Measurements from ENCODE around the gene HTR6.

Gene HTR6

GRCh38 chr1:19688041-19688842 lies 23.6 kb downstream of the HTR6 start:
- DNase-seq (ENCODE audit: low read depth) = no peak

DNA sequence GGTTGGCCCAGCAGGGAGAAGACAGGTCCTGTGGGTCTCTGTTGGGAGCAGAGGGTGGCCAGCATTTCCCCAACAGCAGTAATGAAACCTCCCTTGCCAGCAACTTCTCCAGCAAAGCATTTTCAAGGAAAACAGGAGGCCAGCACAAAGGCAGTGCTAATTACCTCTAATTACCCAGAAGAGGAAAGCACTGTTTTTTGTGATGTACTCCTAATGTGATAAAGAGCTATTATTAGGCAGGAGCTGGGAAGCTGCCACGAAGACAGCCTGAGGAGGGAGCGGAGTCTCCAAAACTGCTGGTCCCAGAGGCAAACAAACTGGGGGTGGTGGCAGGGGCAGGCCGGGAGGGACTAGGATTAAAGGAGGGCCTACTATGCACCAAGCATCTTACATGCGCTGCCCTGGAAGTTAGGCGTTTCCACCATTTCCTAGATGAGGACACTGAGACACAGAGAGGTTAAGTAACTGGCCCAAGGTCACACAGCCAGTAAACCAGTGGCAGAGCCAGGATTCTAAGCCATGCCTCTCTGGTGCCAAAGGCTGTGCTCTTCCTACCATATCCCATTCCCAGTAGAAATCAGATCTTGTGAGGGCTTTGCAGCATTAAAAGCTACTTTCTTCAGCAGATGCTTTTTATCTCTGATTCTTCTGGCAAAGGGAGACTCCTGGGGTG lies 24.5 kb downstream of the HTR6 start:
- no peak for DNase-seq (ENCODE audit: low read depth)

- no peak for DNase-seq (ENCODE audit: low read depth)
Measured at GRCh38 chr1:19689856-19690255, 25.2 kb downstream of the HTR6 start.

DNA sequence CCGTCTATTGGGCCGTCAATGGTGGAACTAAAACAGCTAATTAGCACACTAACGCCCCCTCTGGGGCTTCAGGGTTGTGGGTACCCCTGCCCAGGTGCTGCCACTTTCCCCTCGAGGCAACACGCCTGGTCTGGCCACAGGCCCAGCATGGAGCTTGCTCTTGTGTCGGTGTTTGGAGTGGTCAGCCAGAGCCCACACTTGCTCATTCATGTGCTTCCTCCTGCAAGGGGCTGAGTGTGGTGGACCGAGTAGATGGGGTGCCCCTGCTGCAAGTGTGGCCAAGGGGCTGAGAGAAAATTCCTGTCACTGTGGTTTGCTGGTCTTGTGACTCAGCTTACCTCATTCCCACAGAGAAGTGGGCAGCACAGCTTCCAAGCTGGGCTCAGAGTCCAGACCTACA lies 25.7 kb downstream of the HTR6 start:
- DNase-seq (ENCODE audit: low read depth) = no peak

GRCh38 chr1:19694298-19694697 lies 29.6 kb downstream of the HTR6 start:
- no peak for DNase-seq (ENCODE audit: low read depth)

- DNase-seq (ENCODE audit: low read depth) = no peak
Measured at GRCh38 chr1:19695772-19696171, 31.1 kb downstream of the HTR6 start.

- no peak for DNase-seq (ENCODE audit: low read depth)
Measured at GRCh38 chr1:19696820-19697219, 32.1 kb downstream of the HTR6 start.

DNA sequence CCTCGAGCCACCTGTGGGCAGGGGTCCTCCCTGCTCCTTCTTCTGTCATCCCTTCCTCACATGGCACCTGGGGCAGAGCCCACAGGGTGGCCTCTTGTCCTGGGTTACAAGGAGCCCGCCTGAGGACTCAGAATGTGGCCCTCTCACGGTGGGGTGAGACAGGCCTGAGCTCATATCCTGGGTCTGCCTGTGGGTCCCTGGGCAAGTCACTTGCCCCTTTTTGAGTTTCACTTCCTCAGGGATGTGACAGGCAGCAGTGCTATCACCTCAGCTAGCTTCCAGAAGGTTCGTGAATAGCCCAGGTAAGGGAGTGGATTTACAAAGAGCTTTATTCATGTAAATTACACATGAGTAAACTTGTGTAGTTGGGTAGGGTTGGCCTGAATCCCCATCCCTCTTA lies 33.5 kb downstream of the HTR6 start:
- DNase-seq (ENCODE audit: low read depth) = no peak

- DNase-seq (ENCODE audit: low read depth) = no peak
Measured at GRCh38 chr1:19700079-19700777, 35.6 kb downstream of the HTR6 start.

- no peak for DNase-seq (ENCODE audit: low read depth)
Measured at GRCh38 chr1:19703280-19703679, 38.6 kb downstream of the HTR6 start.

- peak; percentile 37 for DNase-seq (ENCODE audit: low read depth)
Measured at GRCh38 chr1:19704247-19705113, 39.8 kb downstream of the HTR6 start.

GRCh38 chr1:19705464-19705863 lies 40.8 kb downstream of the HTR6 start:
- no peak for DNase-seq (ENCODE audit: low read depth)

- no peak for DNase-seq (ENCODE audit: low read depth)
Measured at GRCh38 chr1:19706136-19706535, 41.5 kb downstream of the HTR6 start.

GRCh38 chr1:19708567-19709110 lies 44.0 kb downstream of the HTR6 start:
- no peak for DNase-seq (ENCODE audit: low read depth)

- DNase-seq (ENCODE audit: low read depth) = no peak
Measured at GRCh38 chr1:19709260-19709793, 44.7 kb downstream of the HTR6 start.

DNA sequence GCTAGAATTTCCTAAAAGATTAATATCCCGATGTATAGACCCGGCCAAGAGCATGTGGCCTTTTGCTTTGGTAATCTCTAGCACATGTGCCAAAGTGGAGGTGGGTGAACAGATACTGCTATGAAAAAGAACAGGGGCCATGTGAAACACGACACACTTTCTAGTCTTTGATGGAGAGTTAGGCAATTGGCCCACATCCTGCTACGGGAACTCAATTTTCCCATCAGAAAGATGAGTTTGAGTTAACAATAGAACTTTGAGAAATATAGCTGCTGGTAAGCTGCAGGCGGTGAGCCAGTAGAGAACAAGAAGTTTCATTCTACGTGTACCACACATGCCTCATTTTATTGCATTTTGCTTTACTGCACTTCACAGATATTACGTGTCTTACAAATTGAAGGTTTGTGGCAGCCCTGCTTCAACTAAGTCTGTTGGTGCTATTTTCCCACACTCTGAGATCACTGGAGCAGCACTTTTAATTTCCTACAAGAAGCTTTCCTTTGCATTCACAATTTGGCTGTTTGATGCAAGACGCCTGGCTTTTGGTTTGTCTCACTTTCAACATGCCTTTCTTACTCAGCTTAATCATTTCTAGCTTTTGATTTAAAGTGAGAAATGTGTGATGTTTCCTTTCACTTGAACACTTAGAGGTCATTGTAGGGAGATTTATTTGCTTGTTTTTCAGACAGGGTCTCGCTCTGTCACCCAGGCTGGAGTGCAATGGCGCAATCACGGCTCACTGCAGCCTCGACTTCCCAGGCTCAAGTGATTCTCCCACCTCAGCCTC lies 46.3 kb downstream of the HTR6 start:
- DNase-seq (ENCODE audit: low read depth) = peak; percentile 34

GRCh38 chr1:19712928-19713327 lies 48.3 kb downstream of the HTR6 start:
- no peak for DNase-seq (ENCODE audit: low read depth)

DNA sequence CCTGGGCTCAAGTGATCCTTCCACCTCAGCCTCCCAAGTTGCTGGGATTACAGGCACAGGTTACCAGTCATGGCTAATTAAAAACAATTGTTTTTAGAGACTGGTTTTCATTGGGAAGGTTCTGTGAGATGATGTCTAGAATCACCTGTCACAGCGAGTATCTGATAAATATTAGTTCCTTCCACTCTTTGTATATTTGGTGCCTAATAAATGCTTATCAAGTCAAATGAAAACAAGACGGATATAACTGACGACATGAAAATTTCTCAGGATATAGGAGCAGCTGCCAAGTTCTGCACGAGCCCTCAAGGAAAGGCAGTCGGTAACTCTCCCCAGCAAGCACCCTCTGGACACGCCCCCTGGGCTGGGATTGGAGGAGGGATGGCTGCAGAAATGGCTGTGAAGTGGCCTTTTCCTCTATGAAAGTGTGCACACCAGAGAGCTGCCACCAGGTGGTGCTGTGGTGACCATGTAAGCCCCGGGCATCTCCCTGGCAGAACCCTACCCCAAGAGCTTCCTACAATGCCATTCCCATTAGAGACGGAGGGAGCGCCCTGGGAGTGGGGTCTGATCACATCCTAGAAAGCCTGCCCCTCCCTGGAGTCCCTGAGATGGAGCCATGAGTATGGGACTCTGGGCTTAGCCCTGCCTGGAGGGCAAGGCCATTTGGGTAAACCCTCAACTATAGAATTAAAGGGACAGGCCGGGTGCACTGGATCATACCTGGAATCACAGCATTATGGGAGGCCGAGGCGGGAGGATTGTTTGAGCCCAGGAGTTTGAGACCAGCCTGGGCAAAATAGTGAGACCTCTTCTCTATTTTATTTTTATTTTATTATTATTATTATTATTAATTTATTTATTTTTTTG lies 50.9 kb downstream of the HTR6 start:
- DNase-seq (ENCODE audit: low read depth) = peak; percentile 89

- no peak for DNase-seq (ENCODE audit: low read depth)
Measured at GRCh38 chr1:19717467-19717866, 52.8 kb downstream of the HTR6 start.

DNA sequence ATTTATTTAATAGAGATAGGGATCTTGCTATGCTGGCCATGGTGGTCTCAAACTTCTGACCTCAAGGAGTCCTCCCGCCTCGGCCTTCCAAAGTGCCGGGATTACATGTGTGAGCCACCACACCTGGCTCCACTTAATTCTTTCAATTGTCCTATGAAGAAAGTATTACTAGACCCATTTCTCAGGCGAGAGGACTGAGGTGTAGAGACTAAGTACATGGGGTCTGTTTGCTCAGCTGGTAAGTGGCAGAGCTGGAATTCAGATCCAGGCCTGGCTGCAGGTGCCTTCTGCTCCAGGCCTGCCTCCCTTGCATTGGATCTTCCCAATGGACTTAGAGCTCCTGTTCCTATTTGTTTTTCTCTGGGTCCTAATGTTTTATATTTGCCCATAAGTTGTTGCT lies 55.5 kb downstream of the HTR6 start:
- DNase-seq (ENCODE audit: low read depth) = no peak
